Measurements from ENCODE around the gene KRTAP19-8. TPM values are rescaled to one million over a fixed set of nuclear protein-coding genes. Genes with fewer than 3 reads are reported as not detected.

KRTAP19-8 gene
- total and polyA plus RNA-seq, 9 donors, result not detected

- 88 to 96% (median 90%) methylated on average over 4 of the region's 4 CpGs for WGBS, 3 donors
These were observed 39.9 kb upstream of the KRTAP19-8 start for GRCh38 chr21:31078216-31078615.

GRCh38 chr21:31075848-31076247, 37.6 kb upstream of the KRTAP19-8 start:
- no peaks in the 10 kb centered on the region for H3K4me1 ChIP-seq (ENCODE audit: insufficient read depth)
- 90 to 93% (median 92%) methylated on average over 6 of the region's 6 CpGs for WGBS, 3 donors
- intact Hi-C loops (cut with DNase I), result no loop called here

More at GRCh38 chr21:31078216-31078615, 39.9 kb upstream of the KRTAP19-8 start:
- H3K9me3 ChIP-seq, result no peaks in the 10 kb centered on the region
- no peak overlapping the region for H3K4me3 ChIP-seq
- DNase-seq, result no peak
- no peak for TF ChIP-seq POLR2A (IDR thresholded peaks at IDR 0.05)
- H3K27me3 ChIP-seq, result no peaks in the 10 kb centered on the region
- H3K4me1 ChIP-seq (ENCODE audit: insufficient read depth), result no peaks in the 10 kb centered on the region
- H3K27ac ChIP-seq, result no peak overlapping the region
- intact Hi-C loops (cut with DNase I), result no loop called here
- H3K36me3 ChIP-seq, result no peaks in the 10 kb centered on the region

GRCh38 chr21:31072533-31072932, 34.3 kb upstream of the KRTAP19-8 start:
- intact Hi-C loops (cut with DNase I), result no loop called here
- Histone ChIP-seq H3K4me1 (ENCODE audit: insufficient read depth) (no peaks in the 10 kb centered on the region), H3K4me3 (no peak overlapping the region), H3K9me3 (no peaks in the 10 kb centered on the region), H3K27me3 (no peaks in the 10 kb centered on the region), H3K36me3 (no peaks in the 10 kb centered on the region), H3K27ac (no peak overlapping the region)
- TF ChIP-seq EP300 (IDR thresholded peaks at IDR 0.05) (no peak), POLR2A (IDR thresholded peaks at IDR 0.05) (no peak), CTCF (IDR thresholded peaks at IDR 0.05) (no peak)
- no peak for DNase-seq
- 18 to 29% (median 21%) methylated on average over 4 of the region's 4 CpGs for WGBS, 3 donors

More at GRCh38 chr21:31075848-31076247, 37.6 kb upstream of the KRTAP19-8 start:
- no peak for TF ChIP-seq CTCF (IDR thresholded peaks at IDR 0.05)
- no peak for TF ChIP-seq EP300 (IDR thresholded peaks at IDR 0.05)
- no peak for TF ChIP-seq POLR2A (IDR thresholded peaks at IDR 0.05)
- no peak overlapping the region for H3K4me3 ChIP-seq
- no peaks in the 10 kb centered on the region for H3K36me3 ChIP-seq
- no peak overlapping the region for H3K27ac ChIP-seq
- H3K9me3 ChIP-seq, result no peaks in the 10 kb centered on the region
- no peaks in the 10 kb centered on the region for H3K27me3 ChIP-seq
- no peak for DNase-seq

- WGBS, 3 donors, result 75 to 84% (median 81%) methylated on average over 3 of the region's 3 CpGs
- Histone ChIP-seq H3K4me3 (no peak overlapping the region), H3K4me1 (ENCODE audit: insufficient read depth) (no peaks in the 10 kb centered on the region), H3K36me3 (no peaks in the 10 kb centered on the region), H3K27me3 (no peaks in the 10 kb centered on the region), H3K27ac (no peak overlapping the region), H3K9me3 (no peaks in the 10 kb centered on the region)
- TF ChIP-seq POLR2A (IDR thresholded peaks at IDR 0.05) (no peak), EP300 (IDR thresholded peaks at IDR 0.05) (no peak), CTCF (IDR thresholded peaks at IDR 0.05) (no peak)
- no peak for DNase-seq
- intact Hi-C loops (cut with DNase I), result no loop called here
These were observed 26.5 kb upstream of the KRTAP19-8 start for GRCh38 chr21:31064803-31065202.

GRCh38 chr21:31052489-31053142, 14.3 kb upstream of the KRTAP19-8 start:
- no peak for DNase-seq
- Histone ChIP-seq H3K27ac (no peak overlapping the region), H3K9me3 (no peaks in the 10 kb centered on the region), H3K4me1 (ENCODE audit: insufficient read depth) (no peaks in the 10 kb centered on the region), H3K4me3 (no peak overlapping the region), H3K36me3 (no peaks in the 10 kb centered on the region), H3K27me3 (no peaks in the 10 kb centered on the region)
- intact Hi-C loops (cut with DNase I), result no loop called here
- 89 to 95% (median 89%) methylated on average over 5 of the region's 5 CpGs for WGBS, 3 donors
- no peak for TF ChIP-seq POLR2A (IDR thresholded peaks at IDR 0.05)
- no peak for TF ChIP-seq CTCF (IDR thresholded peaks at IDR 0.05)
- TF ChIP-seq EP300 (IDR thresholded peaks at IDR 0.05), result no peak

Measured in ovary (tissue), 9 donors.